ENCODE data around the gene HDAC10.
A peak's percentile ranks its signal among the peaks of the same experiment; 100 is the strongest.

The HDAC10 gene

GRCh38 chr22:50259302-50259701 is 8.2 kb upstream of the HDAC10 start:
- in situ Hi-C loops (cut with MboI; ENCODE audit: low pct_unique_long_range_greater_than_20kb, low sequenced_read_pairs): no loop called here

GRCh38 chr22:50258361-50259292 is 7.6 kb upstream of the HDAC10 start:
- DNase-seq: no peak
- in situ Hi-C loops (cut with MboI; ENCODE audit: low pct_unique_long_range_greater_than_20kb, low sequenced_read_pairs): no loop called here

More at GRCh38 chr22:50259302-50259701, 8.2 kb upstream of the HDAC10 start:
- no peak for DNase-seq

DNA sequence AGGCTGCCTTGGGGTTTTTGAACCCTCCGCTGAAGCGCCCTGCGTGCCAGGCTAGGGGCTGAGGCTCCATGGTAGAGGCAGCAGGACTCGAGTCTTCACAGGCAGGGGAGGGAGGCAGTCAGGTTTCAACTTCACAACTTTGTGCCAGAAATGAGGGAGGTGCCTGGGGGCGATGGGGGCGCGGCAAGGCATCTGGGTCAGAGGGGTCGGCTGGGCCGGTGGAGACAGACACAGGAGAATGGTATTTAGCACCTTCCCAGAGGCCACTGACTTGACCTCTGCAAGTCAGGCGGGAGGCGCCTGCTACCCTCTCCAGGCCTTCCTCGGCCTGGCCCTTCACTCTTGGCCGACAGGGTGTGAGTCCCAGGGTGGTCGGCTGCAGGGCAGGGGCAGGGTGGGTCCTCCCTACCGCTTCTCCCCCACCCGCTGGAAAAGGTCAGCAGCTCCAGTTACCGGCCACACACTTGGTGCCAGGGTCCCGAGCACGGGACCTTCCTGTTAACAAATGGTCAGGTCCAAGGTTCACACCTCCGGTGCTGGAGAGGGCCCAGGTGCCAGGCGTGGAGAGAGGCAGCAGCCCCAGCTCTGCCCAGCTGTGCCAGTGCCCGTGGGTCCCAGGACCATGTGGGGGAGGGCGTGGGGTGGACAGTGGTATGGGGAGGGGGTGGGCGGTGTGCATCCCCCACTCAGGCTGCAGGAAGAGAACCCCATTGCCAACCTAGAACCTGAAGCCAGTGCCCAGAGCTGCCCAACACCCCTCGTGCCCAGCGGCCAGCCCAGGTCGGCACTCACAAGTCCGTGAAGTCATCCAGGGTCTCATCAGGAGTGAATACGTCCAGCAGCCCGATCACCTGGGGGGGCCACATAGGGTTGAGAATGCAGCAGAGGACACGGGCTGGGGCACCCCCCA is 6.6 kb upstream of the HDAC10 start:
- DNase-seq: no peak
- in situ Hi-C loops (cut with MboI; ENCODE audit: low pct_unique_long_range_greater_than_20kb, low sequenced_read_pairs): no loop called here

- no peak for DNase-seq
- in situ Hi-C loops (cut with MboI; ENCODE audit: low pct_unique_long_range_greater_than_20kb, low sequenced_read_pairs): no loop called here
Observed at GRCh38 chr22:50257041-50257440, 6.0 kb upstream of the HDAC10 start.

GRCh38 chr22:50256258-50256862 is 5.3 kb upstream of the HDAC10 start:
- in situ Hi-C loops (cut with MboI; ENCODE audit: low pct_unique_long_range_greater_than_20kb, low sequenced_read_pairs): no loop called here
- no peak for DNase-seq

- in situ Hi-C loops (cut with MboI; ENCODE audit: low pct_unique_long_range_greater_than_20kb, low sequenced_read_pairs): no loop called here
- DNase-seq: no peak
Observed at GRCh38 chr22:50255607-50256006, 4.5 kb upstream of the HDAC10 start.

DNA sequence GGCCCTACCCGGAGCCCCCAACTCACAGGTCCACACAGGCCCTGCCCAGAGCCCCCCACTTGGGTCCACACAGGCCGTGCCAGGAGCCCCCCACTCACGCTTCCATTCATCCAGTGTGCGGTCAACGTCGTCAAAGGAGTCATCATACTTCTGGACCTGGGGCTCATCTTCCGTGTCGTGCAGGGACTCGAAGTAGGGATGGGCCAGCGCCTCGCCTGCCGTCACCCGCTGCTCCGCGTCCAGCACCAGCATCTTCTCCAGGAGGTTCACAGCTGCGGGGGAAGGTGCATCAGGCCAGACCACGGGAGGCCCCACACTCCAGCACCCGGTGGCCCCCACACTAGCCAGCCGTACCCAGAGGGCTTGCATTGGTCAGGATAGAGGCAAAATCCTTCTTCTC is 4.0 kb upstream of the HDAC10 start:
- in situ Hi-C loops (cut with MboI; ENCODE audit: low pct_unique_long_range_greater_than_20kb, low sequenced_read_pairs): no loop called here
- no peak for DNase-seq

- in situ Hi-C loops (cut with MboI; ENCODE audit: low pct_unique_long_range_greater_than_20kb, low sequenced_read_pairs): no loop called here
Observed at GRCh38 chr22:50253941-50254340, 2.9 kb upstream of the HDAC10 start.

DNA sequence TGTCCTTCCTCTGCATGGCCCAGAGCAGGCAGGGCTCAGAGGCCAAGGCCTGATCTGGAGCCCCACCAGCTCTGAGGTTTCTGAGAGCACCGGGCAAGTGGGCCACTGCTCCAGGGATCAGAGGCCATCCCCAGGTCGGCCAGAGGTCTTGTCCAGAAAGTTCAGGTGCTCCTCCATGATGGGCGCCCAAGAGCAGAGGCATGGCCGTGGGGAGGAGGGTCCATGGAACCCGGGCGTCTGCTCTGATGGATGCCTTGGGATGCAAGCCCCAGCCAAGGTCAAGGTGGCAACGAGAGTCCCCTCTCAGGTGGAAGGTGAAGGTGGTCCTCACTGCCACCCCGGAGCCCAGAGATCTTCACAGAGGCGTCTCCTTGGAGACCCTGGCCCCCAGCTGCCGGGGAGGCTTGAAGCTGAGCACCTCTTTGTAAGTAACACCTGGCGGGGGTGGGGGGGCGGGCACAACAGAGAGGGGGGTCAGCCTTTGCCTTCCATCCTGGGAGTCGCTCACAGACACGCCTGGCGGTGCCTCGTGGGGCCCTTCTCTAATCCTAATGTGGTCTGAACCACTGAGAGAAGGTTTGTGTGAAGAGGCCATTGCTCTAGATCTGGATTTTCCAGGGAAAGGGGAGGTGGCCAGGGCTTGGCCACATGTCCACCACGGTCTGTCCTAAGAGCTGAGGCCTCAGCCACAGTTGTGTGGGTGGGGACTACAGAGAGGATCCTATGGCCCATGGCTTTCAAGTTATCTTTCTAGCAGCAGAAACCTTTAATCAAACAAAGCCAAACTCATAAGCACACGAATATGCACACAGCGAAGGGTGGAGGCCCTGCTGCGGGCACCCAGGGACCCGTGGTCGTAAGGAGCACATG is 2.2 kb upstream of the HDAC10 start:
- in situ Hi-C loops (cut with MboI; ENCODE audit: low pct_unique_long_range_greater_than_20kb, low sequenced_read_pairs): no loop called here

More at GRCh38 chr22:50253941-50254340, 2.9 kb upstream of the HDAC10 start:
- no peak for DNase-seq

DNA sequence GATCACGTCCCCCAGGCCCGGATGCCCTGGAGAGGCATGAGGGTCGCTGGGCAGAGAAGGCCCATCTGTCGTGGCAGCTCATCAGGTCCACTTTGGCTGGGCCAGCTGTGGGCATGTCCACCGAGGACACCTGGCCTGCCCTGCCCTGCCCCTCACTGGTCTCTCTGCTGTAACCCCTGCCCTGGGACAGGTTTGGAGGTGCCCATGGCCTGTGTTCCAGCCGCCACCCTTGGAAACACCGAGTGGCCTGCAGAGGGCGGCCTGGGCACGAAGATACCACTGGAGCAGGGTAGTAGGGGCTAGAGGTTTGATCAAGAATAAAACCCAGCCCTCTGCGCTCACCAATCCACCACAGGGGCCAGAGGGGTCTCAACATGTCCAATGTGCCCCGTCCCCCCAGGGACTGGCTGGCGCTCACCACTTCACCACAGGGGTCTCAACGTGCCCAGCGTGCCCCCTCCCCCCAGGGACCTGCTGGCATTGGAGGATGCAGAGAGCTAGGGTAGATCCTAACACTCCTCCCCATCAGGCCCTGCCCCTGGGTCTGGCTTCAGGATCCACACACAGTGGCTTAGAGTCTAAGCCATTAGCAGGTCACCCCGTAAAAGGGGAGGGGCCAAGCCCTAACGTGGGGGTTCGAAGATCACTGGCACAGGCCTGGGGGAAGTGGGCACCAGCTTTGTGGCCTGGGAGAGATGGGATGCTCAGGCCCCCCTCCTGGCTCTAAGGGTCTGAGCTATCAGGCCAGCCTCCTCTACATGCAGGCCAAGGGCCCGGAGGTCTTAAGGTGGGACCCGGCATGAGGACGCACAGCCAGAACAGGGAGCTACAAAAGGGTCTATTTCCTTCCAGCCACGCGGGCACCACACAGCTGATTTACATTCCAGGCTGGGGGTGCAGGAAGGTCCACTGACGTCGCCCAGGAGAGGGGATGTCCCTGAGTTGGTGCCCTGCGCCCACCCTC is 1.3 kb upstream of the HDAC10 start:
- peak; percentile 75 for DNase-seq
- in situ Hi-C loops (cut with MboI; ENCODE audit: low pct_unique_long_range_greater_than_20kb, low sequenced_read_pairs): no loop called here

More for the DNA sequence above, 2.2 kb upstream of the HDAC10 start:
- no peak for DNase-seq

DNA sequence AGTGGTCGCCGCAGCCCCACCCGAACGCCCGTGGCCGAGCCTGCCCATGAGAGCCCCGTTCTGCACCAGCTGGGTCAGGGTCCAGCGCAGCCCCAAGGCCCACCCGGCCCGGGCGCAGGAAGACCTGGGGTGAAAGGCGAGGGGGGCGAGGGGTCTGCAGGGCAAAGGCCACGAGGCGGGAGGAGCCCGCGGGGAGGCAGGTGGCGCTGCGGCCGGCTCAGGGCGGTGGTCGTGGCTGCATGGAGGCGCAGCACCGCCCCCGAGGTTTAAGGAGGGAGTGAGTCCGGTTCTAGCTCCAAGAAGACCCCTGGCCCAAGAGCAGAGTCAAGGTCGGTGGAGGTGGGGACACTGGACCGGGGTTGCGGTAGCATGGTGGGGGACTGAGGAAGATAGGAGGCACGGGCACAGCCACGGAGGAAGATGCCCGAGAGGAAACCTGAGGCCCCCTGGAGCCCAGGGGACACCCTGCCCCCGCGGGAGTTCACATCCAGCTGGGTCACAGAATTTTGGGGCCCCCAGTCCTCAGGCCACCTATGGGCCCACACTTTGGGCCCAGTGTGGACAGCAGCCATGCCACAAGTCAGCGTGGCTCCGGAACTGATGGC is 514 bp upstream of the HDAC10 start:
- in situ Hi-C loops (cut with MboI; ENCODE audit: low pct_unique_long_range_greater_than_20kb, low sequenced_read_pairs): no loop called here
- DNase-seq: no peak

DNA sequence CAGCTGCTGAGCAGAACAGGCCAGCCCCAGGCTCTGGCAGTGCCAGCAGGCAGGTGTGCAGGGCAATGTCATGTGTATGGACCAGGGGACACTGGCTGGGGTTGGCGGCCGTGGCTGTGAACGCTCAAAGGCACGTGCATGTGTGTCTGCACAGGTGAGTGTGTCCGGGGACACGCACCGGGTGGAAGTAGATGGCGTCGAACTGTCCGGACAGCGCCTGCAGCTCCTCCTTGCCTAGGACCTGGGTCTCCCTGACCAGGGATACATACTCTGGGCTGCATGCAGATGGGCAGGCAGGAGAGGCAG is 863 bp downstream of the HDAC10 start:
- in situ Hi-C loops (cut with MboI; ENCODE audit: low pct_unique_long_range_greater_than_20kb, low sequenced_read_pairs): no loop called here
- DNase-seq: no peak

DNA sequence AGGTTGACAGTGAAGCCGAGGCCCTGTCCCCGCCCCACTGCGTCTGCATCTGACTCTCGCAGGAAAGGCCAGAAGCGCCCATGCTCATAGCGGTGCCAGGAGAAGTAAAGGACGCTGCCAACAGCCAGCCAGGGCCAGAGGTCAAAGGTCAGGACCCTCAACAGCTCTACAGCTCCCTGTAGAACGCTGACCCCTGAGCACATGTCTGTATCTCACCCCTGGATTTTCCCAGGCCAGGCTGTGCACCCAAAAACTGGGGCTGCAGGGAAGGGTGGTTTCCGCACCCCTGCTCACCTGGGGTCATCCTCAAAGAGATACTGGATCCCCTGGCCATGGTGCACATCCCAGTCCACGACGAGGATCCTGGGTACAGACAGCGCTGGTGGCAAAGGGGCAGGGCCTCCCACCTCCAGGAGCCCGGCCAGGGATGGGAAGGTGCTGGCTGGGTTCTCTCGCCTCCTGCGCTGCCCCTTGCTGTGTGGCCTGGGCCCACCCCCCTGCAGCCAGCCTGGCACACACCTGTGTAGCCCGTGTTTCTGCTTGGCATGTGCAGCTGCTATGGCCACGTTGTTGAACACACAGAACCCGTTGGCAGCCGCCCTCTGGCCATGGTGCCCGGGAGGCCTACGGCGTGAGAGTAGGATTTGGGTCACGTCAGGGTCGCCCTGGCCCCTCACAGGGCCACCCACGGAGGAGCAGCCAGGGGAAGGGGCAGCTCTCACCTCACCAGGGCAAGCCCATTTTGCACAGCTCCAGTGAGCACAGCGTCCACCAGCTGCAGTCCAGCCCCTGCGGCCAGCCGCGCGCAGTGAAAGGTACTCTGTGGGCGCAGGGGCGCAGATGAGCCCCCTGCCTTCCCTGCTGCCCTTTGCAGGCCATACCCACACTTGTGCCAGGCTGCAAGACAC is 1.5 kb downstream of the HDAC10 start:
- in situ Hi-C loops (cut with MboI; ENCODE audit: low pct_unique_long_range_greater_than_20kb, low sequenced_read_pairs): no loop called here
- DNase-seq: no peak

DNA sequence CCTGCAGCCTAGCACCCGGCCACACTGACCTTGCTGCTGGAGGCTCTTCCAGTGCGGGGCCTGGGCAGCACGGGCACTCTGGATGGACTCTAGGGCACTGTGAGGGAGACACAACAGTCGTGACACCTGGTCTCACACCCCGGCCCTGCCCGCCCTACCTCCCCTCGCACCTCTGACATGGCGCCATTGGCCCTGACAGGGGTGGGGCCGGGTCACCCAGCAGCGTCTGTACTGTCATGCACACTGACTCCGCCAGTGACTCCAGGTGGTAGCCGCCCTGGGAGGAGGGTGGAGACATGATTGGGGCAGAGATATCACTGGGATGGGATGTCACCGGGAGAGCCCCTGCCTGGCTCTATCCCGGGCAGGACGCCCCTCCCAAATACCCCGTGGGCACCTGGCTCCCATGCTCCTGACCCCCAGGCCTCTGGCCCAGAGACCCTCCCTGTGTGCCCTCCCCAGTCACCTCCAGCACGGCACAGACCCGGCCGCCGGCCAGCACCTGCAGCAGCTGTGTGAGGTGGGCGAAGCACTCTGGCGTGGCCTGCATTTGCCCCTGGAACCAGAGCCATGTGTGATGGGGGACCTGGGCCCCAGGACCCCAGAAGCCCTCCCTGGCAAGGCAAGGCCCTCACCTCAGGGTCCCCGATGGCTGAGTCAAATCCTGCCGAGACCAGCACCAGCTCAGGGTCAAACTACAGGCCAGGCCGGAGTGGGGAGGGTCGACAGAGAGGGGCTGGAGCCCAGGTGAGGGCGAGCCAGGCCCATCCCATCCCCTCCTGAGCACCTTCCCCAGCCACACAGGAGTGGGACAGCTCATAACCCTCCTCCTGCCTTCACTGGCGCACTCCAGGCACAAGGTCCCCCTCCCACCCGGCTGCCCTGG is 2.6 kb downstream of the HDAC10 start:
- DNase-seq: no peak
- in situ Hi-C loops (cut with MboI; ENCODE audit: low pct_unique_long_range_greater_than_20kb, low sequenced_read_pairs): no loop called here

DNA sequence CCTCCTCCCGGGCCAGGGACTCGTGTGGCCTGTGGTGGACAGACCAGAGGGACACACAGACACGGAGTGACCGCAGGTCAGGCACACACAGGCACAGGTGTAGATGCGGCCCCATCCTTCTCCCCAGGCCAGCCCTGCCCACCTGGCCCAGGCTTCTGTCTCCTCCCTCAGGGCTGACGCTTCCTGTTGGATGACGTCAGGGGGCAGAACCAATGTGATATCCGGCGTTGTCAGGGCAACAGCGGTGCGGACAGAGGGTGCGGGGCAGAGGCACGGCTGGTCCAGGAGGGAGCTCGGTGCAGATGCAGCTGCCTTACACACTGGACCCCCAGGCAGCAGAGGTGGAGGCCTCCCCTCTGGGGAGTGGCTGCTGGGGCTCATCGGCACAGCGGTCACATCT is 3.3 kb downstream of the HDAC10 start:
- DNase-seq: no peak
- in situ Hi-C loops (cut with MboI; ENCODE audit: low pct_unique_long_range_greater_than_20kb, low sequenced_read_pairs): no loop called here

Data from KBM-7 (cell line).